HG03196 (cell line): ENCODE measurements around the gene ASB18.

Source experiments
- ATAC-seq: cut with Tn5 transposase; IDR thresholded peaks from one replicate; pipeline ENCODE4 v1.9.1; 2021; ENCODE audit not compliant: unreplicated experiment

Gene ASB18

DNA sequence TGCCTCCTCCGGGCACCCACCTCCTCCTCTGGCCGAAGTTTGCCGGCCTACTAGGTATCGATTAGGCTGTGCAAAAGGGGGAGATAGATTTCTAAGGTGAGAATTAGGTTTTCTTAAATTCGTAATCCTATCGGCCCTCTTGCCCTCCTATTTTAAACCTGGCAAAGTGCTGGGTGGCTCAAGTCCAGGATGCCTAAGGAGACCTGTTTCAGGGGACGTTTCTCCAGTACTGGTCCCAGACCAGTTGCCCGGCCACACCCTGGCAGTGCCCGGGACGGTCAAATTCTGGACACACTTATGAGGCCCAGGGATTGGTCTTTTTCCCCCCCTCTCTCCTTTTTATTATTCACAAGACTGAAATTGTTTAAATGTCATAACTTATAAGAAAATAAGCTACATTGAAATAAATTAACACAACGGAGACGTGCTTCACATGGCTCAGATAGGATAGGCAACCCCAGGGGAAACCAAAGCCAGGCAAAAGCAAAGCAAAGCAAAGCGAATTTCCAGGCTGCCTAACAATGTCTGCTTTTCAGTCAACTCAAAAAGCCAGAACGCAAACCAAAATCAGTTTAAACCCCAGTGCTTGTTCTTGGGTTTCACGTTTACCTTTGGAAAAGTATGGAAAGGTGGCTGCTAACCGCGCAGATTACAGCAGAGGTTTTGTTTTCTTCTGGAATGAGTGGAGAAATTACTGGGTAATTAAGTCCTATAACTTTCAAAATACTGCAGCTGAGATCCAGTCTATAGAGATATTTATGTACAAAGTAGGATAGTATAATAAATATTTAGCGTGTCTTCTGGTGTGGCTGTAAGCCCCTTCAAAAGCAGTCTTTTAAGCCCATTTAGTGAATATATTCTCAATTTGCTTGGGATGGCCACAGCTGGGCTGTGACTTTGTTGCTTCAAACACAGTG, 99.0 kb downstream of the ASB18 start:
- no peak for ATAC-seq

DNA sequence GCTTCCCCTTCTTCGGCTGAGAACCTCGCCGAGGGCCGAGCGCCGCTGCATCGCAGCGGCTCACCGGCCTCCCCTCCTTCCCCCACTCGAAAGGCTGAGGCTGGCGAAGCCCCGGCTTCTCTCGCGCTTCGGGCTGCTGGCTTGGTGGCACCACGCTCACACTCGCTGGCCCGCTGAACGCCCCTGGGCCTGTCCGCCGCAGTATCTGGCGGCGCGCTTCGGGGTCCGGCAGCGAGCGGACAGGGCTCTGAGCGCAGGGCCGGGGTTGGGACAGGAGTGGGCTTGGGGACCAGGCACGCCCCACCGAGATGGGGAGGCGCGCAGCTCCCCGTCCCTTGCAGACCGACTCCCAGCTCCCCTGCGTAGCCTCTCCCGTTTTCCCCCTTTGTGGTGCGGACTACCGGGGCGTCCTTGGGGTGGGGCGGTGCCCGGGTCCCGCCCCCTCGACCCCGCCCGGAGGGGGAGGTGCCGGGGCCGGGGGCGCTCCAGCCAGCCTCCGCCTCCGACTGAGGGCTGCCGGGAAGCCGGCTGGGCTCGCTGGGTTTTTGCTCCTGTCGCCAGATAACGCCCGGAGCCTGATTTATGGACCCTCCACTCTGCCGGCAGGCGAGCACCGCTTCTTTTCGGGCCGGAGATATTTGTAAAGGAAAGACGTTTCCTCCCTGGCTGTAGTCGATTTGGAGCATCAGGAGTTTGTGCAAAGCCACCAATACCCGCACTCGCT, 99.8 kb downstream of the ASB18 start:
- ATAC-seq, result no peak

DNA sequence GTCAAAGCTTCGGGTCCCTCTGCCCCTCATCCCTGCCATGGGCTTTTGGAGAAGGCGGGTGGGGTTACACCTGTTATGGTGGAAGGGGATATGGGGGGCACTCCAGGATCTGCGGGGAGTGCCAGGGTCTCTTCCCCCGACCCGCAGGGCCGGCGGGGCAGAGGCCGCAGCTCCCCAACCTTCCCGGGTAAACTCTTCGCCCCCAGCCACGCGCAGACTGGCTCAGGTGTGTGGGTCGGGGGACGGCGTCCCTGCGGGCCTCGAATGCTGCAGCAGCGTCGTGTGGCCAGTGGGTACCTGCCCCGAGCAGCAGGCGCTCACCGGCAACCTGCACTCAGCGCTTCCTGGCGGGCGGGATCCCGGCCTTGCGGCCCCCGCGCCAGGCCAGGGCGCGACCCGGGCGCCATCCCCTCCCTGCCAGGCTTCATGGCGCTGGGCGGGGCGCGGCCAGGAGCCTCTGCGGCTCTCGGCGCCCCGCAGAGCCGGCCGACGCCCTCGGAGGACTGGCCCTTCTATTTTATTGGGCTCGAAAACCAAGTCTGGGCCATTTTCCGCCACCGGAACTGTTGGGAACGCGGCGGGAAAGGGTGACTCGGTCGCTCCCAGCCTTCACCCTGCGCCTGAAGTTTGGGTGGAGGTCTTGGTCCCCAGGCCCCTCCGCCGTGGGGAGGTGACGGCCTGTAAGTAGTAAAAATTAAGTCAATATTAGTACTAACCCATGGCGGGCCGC, 100.6 kb downstream of the ASB18 start:
- ATAC-seq, result no peak

DNA sequence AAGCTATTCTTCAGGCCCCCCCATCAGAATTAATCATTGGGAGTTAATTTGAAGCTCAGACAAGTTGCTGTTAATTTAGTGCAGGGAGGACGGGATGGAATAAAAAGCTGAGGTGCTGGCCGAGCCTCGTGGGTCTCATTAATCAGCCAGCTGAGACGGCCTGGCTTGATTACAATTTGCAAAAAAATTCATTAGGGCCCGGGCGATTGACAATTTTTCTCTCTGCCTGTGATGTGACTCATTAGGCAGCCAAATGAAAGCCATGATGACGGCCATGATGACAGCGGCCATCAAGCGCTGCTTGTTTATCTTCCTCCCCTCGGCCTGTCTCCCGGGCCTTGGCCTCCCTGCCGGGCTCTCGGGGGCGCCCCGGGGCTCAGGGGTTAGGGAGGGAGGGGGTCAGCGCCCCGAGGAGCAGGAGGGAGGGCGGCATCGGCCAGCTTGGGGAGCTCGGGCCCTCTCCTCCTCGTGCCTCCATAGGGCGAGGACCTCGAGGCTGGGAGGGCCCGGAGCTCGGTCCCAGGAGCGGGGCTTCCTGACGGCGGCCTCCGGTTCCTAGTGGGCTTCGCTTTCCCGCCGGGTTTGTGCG, 101.2 kb downstream of the ASB18 start:
- no peak for ATAC-seq

GRCh38 chr2:236162031-236162845, 102.0 kb downstream of the ASB18 start:
- no peak for ATAC-seq

DNA sequence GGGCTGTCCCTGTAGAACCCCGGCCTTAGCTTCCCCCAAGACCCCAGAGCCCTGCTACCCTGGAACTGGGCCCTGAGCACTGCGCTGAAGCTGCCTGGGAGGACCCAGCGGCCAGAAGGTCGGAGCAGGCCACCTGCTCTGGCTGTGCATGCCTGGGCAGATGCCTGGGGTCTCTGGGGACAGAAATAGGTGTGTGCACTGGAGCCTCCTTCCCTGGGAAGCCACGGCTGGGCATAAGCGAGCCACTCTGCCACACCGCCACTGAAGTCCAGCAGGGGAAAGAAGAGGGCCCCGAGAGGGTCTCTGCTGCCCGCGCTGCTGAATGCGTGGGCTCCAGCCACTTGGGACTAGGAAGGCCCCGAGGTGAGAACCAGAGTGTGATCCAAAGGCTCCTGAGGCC, 102.7 kb downstream of the ASB18 start:
- no peak for ATAC-seq

- ATAC-seq, result no peak
Measured at GRCh38 chr2:236161082-236161462, 103.1 kb downstream of the ASB18 start.

GRCh38 chr2:236160366-236161081, 103.7 kb downstream of the ASB18 start:
- ATAC-seq, result no peak

GRCh38 chr2:236159778-236160170, 104.4 kb downstream of the ASB18 start:
- no peak for ATAC-seq

- no peak for ATAC-seq
Measured at GRCh38 chr2:236158969-236159777, 105.0 kb downstream of the ASB18 start.

DNA sequence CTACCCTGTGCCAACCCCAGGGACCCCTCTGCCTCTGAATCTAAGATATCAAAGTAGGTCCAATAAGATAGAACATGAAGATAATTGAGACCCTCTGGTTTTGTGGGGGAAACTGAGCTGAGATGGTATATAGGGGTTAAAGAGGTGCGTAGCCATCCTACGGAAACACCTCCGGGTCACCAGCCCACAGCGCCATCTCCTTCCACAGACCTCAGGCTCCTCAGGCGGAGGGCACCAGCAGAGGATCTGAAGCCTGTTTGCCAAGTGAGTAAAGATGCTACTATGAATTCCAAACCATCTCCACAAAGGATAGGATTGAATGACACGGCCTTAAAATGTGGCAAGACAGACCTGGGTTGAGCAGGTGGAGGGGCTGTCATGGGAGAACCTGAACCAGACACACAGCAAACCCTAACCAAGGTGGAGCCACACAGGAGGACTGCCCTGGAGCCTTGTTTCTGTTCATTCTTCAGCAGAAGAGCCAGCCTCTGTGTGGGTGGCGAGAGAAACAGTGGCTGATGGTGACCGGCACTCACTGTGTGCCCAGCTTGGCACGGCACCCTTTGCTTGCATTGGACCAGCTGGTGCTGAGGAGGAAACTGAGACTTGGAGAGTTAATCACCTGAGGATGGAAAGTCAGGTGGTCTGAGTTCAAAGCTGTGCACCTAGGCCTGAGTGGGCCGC, 106.2 kb downstream of the ASB18 start:
- no peak for ATAC-seq

- no peak for ATAC-seq
Measured at GRCh38 chr2:236157366-236157765, 106.8 kb downstream of the ASB18 start.

DNA sequence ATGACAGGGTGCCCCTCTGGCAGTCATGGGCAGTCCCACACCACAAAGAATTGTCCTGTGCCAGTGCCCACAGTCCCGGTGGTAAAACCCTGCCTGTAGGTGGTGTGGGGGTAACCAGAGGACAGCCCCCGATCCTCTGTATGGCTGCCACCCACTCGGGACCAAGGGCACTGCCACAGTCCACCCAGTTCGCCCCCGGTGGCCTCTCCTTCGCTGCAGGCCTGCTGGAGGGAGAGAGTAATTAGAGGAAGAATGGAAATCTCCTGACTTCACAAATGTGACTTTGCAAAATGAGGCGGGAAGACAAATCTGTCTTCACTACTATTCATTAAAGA, 107.4 kb downstream of the ASB18 start:
- no peak for ATAC-seq

DNA sequence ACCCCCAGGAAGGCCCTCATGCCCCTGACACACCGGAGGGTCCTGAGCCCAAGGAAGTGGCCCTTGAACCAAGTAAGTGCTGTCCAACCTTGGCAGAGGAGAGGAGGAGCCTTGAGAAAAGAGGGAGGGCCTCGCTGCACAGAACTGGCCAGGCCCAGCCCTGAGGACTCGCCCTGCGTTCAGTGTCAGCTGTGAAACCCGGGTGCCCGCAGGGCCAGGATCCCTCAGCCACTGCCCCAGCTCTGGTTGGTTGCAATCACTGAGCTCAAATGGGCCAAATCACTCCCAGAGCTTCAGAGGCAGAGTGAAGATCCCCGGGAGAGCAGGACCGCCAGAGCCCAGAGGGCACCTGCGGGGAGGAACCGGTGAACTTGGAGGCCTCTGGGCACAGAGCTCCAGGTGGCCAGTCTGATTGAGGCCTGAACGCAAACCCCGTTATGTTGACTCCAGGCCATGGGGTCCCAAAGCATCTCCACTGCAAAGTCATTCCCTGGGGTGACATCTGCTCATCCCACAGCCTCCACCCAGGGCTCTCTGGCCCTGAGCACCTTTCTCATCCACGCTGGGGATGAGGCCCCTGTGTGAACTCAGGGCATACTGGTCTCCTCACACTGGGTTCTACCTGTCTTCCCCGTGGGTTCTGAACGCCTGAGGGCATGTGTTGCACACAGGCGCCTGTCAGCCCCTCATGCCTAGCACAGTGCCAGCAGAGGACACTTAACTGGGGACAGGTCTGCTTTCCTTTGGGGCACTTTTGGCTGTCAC, 107.9 kb downstream of the ASB18 start:
- no peak for ATAC-seq

DNA sequence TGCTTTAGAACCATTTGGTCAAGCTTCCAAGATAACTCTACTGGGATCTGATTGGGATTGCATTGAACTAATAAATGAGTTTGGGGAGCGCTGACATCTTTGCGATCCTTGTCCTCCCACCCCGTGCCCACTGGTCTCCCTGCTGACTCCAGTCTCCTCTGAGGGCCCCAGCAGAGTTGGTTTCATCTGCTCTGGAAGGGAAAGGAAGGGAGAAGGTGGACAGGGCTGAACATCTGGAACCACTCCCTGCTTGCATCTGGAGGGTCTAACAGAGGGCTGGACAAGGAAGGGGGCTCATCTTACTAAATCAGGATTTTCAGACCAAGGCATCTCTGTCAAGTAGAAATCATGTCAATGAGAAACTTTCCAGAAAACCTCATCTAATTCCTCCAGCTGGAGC, 108.8 kb downstream of the ASB18 start:
- no peak for ATAC-seq

GRCh38 chr2:236146436-236146835, 117.8 kb downstream of the ASB18 start:
- ATAC-seq, result no peak

- ATAC-seq, result no peak
Measured at GRCh38 chr2:236143811-236144210, 120.4 kb downstream of the ASB18 start.
